Measurements from ENCODE around the gene IRGQ.

IRGQ gene

DNA sequence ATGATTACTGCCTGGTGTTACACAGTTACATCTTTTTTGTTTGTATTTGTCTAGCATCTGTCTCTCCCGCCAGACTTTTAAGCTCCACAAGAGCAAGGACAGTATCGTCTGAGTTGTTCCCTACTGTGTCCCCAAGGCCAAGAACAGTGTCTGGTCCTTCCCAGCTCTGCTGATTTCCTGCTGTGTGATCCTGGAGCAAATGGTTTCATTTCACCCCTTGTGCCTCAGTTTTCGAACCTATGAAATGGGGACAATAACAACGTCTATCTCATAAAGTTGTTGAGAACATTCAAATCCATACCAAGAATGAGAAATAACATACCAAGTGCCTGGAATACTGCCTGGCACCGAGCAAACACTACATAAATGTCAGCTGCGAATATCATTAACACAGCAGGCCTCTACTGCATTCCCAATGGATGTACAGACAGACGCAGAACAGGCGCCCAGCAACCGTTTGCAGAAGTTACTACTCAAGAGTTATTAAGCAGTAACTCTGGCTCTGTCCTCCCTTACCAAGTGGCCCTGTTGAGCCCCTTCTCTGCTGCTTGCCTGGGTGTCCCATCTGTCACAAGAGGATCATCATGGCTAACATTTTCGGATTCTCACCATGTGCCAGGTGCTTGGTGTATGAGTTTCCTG lies 32.0 kb downstream of the IRGQ start:
- TF ChIP-seq, protein P1, sequence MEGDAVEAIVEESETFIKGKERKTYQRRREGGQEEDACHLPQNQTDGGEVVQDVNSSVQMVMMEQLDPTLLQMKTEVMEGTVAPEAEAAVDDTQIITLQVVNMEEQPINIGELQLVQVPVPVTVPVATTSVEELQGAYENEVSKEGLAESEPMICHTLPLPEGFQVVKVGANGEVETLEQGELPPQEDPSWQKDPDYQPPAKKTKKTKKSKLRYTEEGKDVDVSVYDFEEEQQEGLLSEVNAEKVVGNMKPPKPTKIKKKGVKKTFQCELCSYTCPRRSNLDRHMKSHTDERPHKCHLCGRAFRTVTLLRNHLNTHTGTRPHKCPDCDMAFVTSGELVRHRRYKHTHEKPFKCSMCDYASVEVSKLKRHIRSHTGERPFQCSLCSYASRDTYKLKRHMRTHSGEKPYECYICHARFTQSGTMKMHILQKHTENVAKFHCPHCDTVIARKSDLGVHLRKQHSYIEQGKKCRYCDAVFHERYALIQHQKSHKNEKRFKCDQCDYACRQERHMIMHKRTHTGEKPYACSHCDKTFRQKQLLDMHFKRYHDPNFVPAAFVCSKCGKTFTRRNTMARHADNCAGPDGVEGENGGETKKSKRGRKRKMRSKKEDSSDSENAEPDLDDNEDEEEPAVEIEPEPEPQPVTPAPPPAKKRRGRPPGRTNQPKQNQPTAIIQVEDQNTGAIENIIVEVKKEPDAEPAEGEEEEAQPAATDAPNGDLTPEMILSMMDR (IDR thresholded peaks at IDR 0.05; ENCODE audit: low read depth, low read length) = no peak
- no peak for DNase-seq (ENCODE audit: extremely low read depth, low read depth)

DNA sequence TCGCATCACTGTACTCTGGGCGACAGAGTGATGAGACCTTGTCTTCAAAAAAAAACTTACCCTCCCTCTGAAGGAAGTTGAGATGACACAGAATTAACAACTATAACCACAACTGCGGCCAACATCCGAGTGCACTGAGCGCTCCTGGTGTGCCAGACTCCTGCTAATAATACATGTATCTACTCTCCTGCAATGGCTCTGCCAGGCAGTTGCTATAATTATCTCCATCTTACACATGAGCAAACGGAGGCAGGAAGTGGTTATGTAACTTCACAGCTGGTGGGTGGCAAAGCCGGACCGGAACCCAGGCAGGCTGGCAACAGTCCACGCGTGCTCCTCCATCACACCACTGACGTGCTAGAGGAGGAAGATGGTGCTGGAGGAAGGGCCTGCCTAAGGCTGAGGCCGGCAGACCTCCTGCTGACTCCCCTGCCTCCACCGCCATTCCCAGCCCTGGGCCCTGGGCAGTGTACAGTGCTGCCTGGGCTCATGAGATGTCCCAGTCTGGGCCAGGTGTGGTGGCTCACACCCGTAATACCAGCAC lies 33.2 kb downstream of the IRGQ start:
- TF ChIP-seq, protein P1 (IDR thresholded peaks at IDR 0.05; ENCODE audit: low read depth, low read length) = no peak
- peak; percentile 28 for DNase-seq (ENCODE audit: extremely low read depth, low read depth)

DNA sequence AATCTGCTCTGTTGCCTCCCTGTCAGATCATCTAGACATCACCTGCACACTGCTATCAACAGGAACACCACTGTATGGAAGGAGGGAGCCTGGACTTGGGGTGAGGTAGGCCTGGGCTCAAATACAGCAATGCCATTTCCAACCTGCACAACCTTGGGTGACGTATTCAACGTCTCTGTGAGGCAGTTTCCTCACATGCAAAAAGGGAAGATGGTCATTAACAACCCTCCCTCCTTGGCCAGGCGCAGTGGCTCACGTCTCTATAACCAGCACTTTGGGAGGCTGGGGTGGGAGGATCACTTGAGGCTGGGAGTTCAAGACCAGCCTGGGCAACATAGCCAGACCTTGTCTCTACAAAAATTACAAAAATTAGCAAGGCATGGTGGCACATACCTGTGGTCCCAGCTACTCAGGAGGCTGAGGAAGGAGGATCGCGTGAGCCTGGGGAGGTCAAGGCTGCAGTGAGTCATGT lies 33.7 kb downstream of the IRGQ start:
- TF ChIP-seq, protein P1 (IDR thresholded peaks at IDR 0.05; ENCODE audit: low read depth, low read length) = no peak

DNA sequence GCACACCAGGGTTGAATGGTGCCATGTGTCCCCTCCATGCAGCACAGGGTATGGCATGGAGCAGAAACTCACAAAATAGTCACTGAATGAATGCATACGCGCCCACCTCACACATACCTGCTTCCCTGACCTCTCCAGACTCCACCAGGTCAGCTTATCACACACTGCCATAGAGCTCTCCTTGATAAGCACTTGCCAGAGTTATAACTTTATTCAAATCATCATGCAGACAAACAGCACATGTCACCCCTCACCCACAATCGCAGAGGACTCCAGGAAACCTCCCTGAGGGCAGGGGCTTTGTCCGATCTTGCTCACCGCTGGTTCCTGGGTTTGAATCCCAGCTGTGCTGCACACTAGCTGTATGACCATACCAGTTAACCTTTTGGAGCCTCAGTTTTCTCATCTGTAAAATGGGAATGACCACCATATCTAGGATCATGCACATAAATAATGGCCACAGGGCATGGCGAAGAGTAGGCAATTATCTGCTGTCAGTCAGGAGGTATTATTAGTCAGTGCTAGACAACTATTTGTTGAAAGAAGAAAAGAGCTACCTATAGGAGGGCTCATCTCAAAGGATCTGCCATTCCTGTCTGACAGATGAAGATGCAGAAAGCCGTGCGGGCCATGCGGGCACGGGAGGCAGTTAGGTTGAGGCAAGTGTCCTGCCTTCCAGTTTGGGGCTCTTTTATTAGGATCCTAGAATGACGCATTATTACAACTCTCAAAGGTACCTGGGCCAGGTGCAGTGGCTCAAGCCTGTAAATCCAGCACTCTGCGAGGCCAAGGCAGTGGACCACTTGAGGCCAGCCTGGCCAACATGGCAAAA lies 34.6 kb downstream of the IRGQ start:
- TF ChIP-seq, protein P1 (IDR thresholded peaks at IDR 0.05; ENCODE audit: low read depth, low read length) = no peak
- DNase-seq (ENCODE audit: extremely low read depth, low read depth) = no peak

More for the DNA sequence above, 33.7 kb downstream of the IRGQ start:
- DNase-seq (ENCODE audit: extremely low read depth, low read depth) = no peak

DNA sequence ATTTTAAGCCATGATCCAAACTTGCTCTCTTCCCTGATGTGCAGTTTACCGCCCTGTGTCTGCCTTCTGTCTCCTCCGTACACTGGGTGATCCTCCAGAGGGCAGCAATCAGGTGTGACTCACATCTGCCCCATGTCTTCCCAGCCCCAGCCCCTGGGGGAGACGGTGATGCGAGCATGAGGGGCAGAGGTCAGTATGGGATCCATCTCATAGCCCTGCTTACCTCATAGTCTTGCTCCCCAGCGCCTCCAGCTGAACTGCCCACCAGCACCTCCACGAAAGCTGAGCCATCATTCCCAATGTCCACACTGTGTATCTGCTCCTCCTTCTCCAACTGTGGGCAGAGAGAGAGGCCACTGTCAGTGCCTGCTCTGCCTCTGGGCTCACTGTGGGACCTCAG lies 35.2 kb downstream of the IRGQ start:
- DNase-seq (ENCODE audit: extremely low read depth, low read depth) = no peak
- TF ChIP-seq, protein P1 (IDR thresholded peaks at IDR 0.05; ENCODE audit: low read depth, low read length) = no peak

DNA sequence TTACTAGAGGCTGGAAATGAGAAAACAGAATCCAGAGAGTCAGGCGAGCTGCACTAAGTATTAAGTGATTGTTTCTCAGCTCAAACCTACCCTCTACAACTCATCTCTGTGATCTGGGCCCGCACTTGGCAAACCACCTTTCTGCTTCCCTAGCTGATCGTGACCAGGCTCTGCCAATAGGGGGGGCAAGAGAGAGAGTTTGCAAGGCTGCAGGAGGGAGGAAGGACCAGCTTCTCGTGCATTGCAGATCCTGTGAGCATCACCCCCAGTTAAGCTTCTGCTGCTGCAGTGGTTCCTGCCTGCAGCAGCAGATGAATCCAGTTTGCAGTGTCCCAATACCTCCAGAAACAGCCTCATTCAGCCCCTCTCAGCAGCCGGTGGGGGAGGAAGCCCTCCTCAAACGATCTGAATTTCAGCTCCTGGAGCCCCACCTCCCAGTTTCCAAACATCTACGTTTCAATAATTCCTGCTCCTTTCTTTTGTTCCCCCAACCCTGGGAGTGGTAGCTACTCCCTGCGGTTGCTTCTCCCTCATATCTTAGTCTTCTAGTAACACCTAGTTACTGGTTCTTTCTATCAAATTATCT lies 40.7 kb downstream of the IRGQ start:
- TF ChIP-seq, protein P1 (IDR thresholded peaks at IDR 0.05; ENCODE audit: low read depth, low read length) = peak; percentile 86
- no peak for DNase-seq (ENCODE audit: extremely low read depth, low read depth)
